ENCODE data around the gene ZMIZ1.

ZMIZ1 gene

DNA sequence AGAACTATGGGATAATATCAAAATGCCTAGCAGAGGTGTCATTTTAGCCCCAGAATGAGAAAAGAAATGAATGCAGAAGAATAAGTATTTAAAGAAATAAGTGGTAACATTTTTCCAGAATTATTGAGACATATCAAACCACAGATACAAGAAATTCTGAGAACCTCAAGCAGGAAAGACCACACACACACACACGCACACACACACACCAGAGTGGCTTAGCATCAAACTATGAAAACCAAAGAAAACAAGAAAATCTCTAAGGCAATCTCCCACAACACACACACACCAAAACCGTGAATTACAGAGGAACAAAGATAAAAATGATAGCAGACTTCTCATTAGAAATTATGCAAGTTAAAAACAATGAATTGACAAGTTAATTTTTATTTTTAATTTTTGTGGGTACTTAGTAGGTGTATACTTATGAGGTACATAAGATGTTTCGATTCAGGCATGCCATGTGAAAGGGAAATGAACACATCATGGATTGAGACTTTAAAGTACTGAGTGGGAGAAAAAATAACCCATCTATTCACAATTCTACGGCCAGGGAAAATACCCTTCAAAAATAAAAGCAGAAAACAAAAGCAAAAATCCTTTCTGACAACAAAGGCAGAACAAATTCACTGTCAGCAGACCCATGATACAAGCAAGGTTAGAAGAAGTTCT, 293.1 kb downstream of the ZMIZ1 start:
- TF ChIP-seq TAF1 (IDR thresholded peaks at IDR 0.05; ENCODE audit: borderline replicate concordance, insufficient read depth, low read length) (no peak), SIN3A (IDR thresholded peaks at IDR 0.05; ENCODE audit: borderline replicate concordance, insufficient read depth, low read length) (no peak), POLR2AphosphoS5 (IDR thresholded peaks at IDR 0.05; ENCODE audit: low read depth, low read length) (no peak), FOXP2 (optimal IDR thresholded peaks at IDR 0.05; ENCODE audit: borderline replicate concordance, extremely low read depth, extremely low read length, insufficient read depth) (no peak)
- TF ChIP-seq, protein P1, sequence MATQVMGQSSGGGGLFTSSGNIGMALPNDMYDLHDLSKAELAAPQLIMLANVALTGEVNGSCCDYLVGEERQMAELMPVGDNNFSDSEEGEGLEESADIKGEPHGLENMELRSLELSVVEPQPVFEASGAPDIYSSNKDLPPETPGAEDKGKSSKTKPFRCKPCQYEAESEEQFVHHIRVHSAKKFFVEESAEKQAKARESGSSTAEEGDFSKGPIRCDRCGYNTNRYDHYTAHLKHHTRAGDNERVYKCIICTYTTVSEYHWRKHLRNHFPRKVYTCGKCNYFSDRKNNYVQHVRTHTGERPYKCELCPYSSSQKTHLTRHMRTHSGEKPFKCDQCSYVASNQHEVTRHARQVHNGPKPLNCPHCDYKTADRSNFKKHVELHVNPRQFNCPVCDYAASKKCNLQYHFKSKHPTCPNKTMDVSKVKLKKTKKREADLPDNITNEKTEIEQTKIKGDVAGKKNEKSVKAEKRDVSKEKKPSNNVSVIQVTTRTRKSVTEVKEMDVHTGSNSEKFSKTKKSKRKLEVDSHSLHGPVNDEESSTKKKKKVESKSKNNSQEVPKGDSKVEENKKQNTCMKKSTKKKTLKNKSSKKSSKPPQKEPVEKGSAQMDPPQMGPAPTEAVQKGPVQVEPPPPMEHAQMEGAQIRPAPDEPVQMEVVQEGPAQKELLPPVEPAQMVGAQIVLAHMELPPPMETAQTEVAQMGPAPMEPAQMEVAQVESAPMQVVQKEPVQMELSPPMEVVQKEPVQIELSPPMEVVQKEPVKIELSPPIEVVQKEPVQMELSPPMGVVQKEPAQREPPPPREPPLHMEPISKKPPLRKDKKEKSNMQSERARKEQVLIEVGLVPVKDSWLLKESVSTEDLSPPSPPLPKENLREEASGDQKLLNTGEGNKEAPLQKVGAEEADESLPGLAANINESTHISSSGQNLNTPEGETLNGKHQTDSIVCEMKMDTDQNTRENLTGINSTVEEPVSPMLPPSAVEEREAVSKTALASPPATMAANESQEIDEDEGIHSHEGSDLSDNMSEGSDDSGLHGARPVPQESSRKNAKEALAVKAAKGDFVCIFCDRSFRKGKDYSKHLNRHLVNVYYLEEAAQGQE (IDR thresholded peaks at IDR 0.05; ENCODE audit: insufficient read depth in 1 of 2, low read depth in 2 of 2, low read length in 2 of 2), result no peak
